Fibroblast of villous mesenchyme (primary cell): Measurements from ENCODE around the gene SIGLECL1. TPM values are rescaled to one million over a fixed set of nuclear protein-coding genes. Genes with fewer than 3 reads are reported as not detected.

Experiments
- DNase-seq: peaks from one replicate; pipeline ENCODE4 v3.0.0-alpha.2; 2010; ENCODE audit warnings: low read depth
- H3K4me3 ChIP-seq: 2 replicates; pipeline ENCODE4 v1.5.1; 2011; ENCODE audit warnings: low read depth, mild to moderate bottlenecking, low read length
- total RNA-seq: library from RNA; depleted of rRNA; stranded (reverse); fragments of >200 nt; gene quantifications from 2 replicates; pipeline ENCODE4 v1.2.3, GENCODE V29; 2012
- TF ChIP-seq, protein P1 (sequence below): IDR thresholded peaks from 2 replicates; pipeline ENCODE4 v1.5.1; 2012; ENCODE audit warnings: low read depth, mild to moderate bottlenecking, low read length; ENCODE audit not compliant: insufficient read depth

The SIGLECL1 gene
- total RNA-seq, 1 donor, result not detected

DNA sequence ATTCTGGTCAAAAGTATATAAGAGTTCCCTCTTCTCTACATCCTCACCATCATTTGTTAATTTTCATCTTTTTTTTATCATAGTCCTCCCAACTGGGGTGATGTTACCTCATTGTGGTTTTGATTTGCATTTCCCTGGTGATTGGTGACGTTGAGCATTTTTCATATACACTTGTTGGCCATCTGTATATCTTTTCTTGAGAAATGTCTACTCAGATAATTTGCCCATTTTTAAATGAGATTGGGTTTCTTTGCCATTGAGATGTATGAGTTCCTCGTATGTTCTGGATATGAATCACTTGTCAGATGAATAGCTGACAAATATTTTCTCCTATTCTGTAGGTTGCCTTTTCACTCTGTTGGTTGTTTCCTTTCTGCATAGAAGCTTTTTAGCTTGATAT, 23.6 kb upstream of the SIGLECL1 start:
- H3K4me3 ChIP-seq, result no peak overlapping the region
- DNase-seq, result no peak
- TF ChIP-seq, protein P1, sequence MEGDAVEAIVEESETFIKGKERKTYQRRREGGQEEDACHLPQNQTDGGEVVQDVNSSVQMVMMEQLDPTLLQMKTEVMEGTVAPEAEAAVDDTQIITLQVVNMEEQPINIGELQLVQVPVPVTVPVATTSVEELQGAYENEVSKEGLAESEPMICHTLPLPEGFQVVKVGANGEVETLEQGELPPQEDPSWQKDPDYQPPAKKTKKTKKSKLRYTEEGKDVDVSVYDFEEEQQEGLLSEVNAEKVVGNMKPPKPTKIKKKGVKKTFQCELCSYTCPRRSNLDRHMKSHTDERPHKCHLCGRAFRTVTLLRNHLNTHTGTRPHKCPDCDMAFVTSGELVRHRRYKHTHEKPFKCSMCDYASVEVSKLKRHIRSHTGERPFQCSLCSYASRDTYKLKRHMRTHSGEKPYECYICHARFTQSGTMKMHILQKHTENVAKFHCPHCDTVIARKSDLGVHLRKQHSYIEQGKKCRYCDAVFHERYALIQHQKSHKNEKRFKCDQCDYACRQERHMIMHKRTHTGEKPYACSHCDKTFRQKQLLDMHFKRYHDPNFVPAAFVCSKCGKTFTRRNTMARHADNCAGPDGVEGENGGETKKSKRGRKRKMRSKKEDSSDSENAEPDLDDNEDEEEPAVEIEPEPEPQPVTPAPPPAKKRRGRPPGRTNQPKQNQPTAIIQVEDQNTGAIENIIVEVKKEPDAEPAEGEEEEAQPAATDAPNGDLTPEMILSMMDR, result no peak

DNA sequence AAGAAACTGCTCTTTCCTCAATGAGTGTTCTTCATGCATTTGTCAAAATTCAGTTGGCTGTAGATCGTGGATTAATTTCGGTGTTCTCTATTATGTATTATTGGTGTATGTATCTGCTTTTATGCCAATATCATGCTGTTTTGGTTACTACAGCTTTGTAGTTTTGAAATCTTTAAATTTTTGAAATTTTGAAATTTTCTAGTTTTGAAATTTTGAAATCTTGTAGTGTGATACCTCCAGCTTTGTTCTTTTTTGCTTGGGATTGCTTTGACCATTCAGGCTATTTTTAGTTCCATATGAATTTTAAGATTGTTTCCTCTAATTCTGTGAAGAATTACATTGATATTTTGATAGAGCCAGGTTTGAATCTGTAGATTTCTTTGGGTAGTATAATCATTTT, 22.9 kb upstream of the SIGLECL1 start:
- no peak for DNase-seq
- H3K4me3 ChIP-seq, result no peak overlapping the region
- TF ChIP-seq, protein P1, result no peak

GRCh38 chr19:51240866-51241265, 10.0 kb upstream of the SIGLECL1 start:
- no peak for DNase-seq
- TF ChIP-seq, protein P1, result no peak
- no peak overlapping the region for H3K4me3 ChIP-seq

- TF ChIP-seq, protein P1, result no peak
- no peak for DNase-seq
- H3K4me3 ChIP-seq, result no peak overlapping the region
Observed at GRCh38 chr19:51242881-51243630, 7.8 kb upstream of the SIGLECL1 start.

- H3K4me3 ChIP-seq, result no peak overlapping the region
- TF ChIP-seq, protein P1, result no peak
- DNase-seq, result no peak
Observed at GRCh38 chr19:51246164-51246552, 4.7 kb upstream of the SIGLECL1 start.

DNA sequence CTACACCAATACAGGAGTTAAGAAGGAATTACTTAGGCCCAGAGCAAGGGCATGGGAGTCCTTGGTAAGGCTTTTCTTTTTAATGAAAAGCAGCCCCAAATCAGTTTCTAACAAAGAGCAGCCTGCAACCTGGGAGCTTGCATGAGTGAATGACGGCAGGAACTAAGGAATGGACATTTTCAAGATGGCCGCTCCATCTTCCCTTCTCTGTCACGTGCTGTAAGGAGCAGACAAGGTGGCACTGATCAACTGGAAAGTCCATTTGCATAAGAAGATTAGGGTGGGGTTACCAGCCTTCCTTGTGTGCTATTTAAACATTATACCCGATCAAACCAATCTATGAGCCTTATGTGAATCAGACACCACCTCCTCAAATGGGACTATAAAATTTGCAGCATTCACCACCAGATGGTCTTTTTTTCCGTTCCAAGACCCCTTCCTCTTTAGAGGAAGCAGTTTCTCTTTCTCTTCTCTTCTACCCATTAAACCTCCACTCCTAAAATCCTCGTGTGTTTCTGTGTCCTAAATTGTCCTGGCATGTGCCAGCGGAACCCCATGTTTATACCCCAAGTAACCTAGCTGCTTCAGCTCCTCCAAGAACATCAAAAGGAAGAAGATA, 2.8 kb upstream of the SIGLECL1 start:
- no peak for DNase-seq
- no peak overlapping the region for H3K4me3 ChIP-seq
- TF ChIP-seq, protein P1, result no peak
